Esophagus (tissue), 2 donors: ENCODE results near the gene OR2AG1. TPM values are rescaled to one million over a fixed set of nuclear protein-coding genes. Genes with fewer than 3 reads are reported as not detected.
"Not testable (repeated sequence)": the region's sequence is repeated elsewhere in the genome, so short reads cannot be mapped to it uniquely, and the experiment has no call there.

Source experiments
- H3K27ac ChIP-seq, 2 donors: one replicate each; pipeline ENCODE4 v1.5.1; 2013; ENCODE audit warnings: low read depth in 2 of 2, mild to moderate bottlenecking in 2 of 2, inconsistent platforms in 1 of 2, low read length in 1 of 2, moderate library complexity in 1 of 2
- H3K27me3 ChIP-seq, 2 donors: one replicate each; pipeline ENCODE4 v1.6.1; 2013; ENCODE audit warnings: low read length in 2 of 2, control low read depth in 1 of 2, mild to moderate bottlenecking in 1 of 2; ENCODE audit not compliant: insufficient read depth in 2 of 2, control insufficient read depth in 1 of 2
- H3K36me3 ChIP-seq, 2 donors: one replicate each; pipeline ENCODE4 v1.6.1; 2013; ENCODE audit warnings: low read length in 1 of 2; ENCODE audit not compliant: control insufficient read depth in 2 of 2, insufficient read depth in 2 of 2
- H3K4me1 ChIP-seq, 2 donors: one replicate each; pipeline ENCODE4 v1.6.1; 2013; ENCODE audit warnings: low read length in 1 of 2; ENCODE audit not compliant: control insufficient read depth in 2 of 2, insufficient read depth in 2 of 2
- H3K4me3 ChIP-seq, 2 donors: one replicate each; pipeline ENCODE4 v1.5.1; 2013; ENCODE audit warnings: low read length in 2 of 2, mild to moderate bottlenecking in 2 of 2, low read depth in 1 of 2, moderate library complexity in 1 of 2
- H3K9me3 ChIP-seq, 2 donors: one replicate each; pipeline ENCODE4 v1.6.1; 2013; ENCODE audit warnings: mild to moderate bottlenecking in 2 of 2, low read depth in 1 of 2, low read length in 1 of 2, moderate library complexity in 1 of 2; ENCODE audit not compliant: control insufficient read depth in 2 of 2, insufficient read depth in 1 of 2
- WGBS, 2 donors: extraction: QIAGEN DNeasy Blood & Tissue Kit; methylation state at CpG; one replicate each; pipeline ENCODE4 v1.1.7; 2013; 5-methylcytosine and 5-hydroxymethylcytosine counted together
- polyA plus RNA-seq, 2 donors: library from polyadenylated mRNA; stranded (reverse); fragments of 200-250 nt; gene quantifications; one replicate each; pipeline ENCODE4 v1.2.3, GENCODE V29; 2013
- donor health status: healthy with polysubstance abuse.
- donor health status: Bipolar disorder and iron deficiency.

OR2AG1 gene
- polyA plus RNA-seq, 2 donors, result not detected

DNA sequence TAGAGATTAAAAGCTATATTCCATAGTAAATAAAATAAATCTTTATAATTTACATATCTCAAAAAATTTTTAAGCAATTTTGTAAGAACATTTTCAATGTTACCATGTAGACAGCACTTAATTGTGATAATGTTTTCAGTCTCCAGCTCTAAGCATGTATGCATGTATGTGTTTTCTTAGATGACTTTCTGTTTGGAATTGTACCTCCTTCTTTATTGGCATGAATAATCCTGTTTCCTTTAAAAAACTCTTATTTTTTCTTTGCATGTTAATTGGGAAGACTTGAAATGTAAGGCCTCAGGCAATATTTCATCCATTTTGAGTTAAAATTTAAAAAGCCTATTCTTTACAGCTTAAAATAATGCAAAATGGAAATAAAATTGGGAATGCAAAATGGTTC is 2.0 kb upstream of the OR2AG1 start:
- no peaks in the 10 kb centered on the region for H3K4me1 ChIP-seq
- no peak overlapping the region for H3K27ac ChIP-seq
- H3K36me3 ChIP-seq, result no peaks in the 10 kb centered on the region
- H3K27me3 ChIP-seq, result no peaks in the 10 kb centered on the region
- H3K9me3 ChIP-seq, result no peaks in the 10 kb centered on the region
- no peak overlapping the region for H3K4me3 ChIP-seq

DNA sequence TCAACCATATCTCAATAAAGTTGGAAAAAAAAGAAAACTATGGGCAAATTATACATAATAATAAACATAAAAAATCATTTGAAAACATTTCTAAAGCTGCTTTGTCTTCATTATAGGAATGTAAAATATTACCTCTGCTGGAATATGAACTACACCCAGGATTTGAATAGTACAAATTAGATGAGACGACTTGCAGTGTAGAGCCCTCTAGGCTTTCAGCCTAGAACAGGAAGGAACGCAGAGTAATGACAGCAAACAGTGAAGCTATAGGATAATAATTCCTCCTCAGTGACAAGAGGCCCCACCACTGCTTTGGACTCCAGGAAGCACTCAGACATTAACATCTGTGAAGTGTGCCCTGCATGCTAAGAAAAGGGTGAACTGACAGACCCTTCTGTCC is 7.7 kb downstream of the OR2AG1 start:
- Histone ChIP-seq H3K9me3 (no peaks in the 10 kb centered on the region), H3K36me3 (no peaks in the 10 kb centered on the region), H3K4me3 (no peak overlapping the region), H3K4me1 (no peaks in the 10 kb centered on the region), H3K27me3 (no peaks in the 10 kb centered on the region), H3K27ac (no peak overlapping the region)
- 69% methylated on average over 2 of the region's 2 CpGs for WGBS, 2 donors

DNA sequence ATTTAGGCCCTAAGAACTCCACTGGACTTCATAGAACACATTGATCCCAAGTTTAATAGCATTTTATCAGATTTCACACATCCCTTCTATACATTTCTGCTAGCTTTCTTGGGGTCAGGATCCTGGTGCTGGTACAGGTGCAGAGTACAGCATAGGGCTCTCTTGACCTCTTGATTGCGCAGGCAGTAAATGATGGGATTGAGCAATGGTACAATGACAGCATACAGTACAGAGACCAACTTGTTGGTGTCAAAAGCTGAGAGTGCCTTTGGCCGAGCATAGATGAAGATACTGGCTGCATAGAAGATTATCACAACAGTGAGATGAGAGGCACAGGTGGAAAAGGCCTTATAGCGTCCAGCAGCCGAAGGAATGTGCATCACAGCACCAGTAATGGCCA is 11.8 kb downstream of the OR2AG1 start:
- Histone ChIP-seq H3K4me3 (no peak overlapping the region), H3K9me3 (no peaks in the 10 kb centered on the region), H3K27me3 (no peaks in the 10 kb centered on the region), H3K27ac (no peak overlapping the region), H3K4me1 (no peaks in the 10 kb centered on the region), H3K36me3 (no peaks in the 10 kb centered on the region)
- WGBS, 2 donors, result 76 to 83% methylated on average over 4 of the region's 4 CpGs

DNA sequence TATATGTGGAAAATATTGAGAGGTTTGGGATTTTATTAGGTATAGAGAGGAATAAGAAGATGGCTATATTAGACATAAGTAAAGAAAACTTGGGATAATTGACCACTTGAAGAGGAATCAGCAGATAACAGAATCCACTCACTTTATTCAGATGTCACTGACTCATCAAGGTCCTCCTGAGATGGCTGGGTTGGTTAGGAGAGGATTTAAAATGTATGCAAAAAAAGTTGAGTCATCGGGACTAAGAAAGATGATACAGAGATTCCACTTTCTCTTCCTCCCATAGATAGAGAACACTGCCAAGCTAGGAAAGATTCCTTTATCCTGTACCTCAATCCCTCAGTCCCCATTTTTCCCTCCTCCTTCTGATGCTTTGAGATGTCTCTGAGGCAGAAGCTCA is 16.6 kb downstream of the OR2AG1 start, which contains the start of gene OR6A2:
OR6A2 (minus strand) TSS at position 288 of the 400 bp plus-strand sequence. CDS start 3,981 bp downstream, outside the sequence.
- H3K9me3 ChIP-seq, result peaks cover 0 to 3% of the 10 kb centered on the region in 2 donors
- H3K27ac ChIP-seq, result no peak within 1 kb of the TSS
- no peaks in the 10 kb centered on the region for H3K36me3 ChIP-seq
- H3K4me3 ChIP-seq, result no peak within 1 kb of the TSS
- WGBS, 2 donors, result 81 to 90% methylated on average over 1 of the region's 1 CpG
- no peaks in the 10 kb centered on the region for H3K4me1 ChIP-seq
- no peaks in the 10 kb centered on the region for H3K27me3 ChIP-seq

DNA sequence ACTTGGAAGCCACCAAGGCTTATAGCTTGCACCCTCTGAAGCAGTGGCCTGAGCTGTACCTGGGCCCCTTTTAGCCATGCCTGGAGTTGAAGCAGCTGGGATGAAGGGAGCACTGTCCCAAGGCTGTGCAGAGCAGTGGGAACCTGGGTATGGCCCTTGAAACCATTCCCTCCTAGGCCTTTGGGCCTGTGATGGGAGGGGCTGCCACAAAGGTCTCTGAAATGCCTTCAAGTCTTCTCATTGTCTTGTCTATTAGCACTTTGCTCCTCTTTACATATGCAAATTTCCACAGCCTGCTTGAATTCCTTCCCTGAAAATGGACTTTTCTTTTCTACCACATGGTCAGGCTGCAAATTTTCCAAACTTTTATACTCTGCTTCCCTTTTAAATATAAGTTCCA is 18.3 kb downstream of the OR2AG1 start:
- not testable (repeated sequence) for H3K36me3 ChIP-seq, H3K4me1 ChIP-seq, H3K9me3 ChIP-seq, H3K27ac ChIP-seq, H3K4me3 ChIP-seq, H3K27me3 ChIP-seq

DNA sequence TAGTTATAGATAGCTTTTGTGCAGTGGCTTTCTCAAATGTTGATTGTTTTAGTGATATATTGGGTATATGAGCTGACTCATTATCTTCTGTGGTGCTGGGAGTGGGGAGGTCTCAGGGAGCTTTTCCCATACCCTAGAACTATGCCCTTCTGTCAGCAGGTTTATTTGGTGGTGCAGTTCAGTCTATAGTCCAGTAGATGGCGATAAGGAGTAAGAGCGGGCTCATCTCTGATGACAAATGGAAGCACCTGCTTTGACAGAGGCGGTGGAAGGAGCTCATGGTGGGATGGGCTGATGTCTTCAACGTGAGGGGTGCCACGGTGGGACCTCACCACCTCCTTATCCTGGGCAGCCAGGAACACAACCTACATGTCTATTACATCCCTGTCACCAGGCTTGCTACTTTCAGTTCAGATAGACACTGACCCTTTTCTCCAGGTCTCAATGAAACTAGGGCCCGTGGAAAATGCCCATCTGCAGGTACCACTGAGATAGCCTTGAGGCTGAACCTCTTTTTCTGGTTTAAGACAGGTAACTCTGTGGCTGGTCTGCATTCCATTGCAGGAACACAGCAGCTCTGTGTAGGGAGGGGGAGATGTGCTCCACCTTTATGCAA is 29.7 kb downstream of the OR2AG1 start:
- 16 to 18% methylated on average over 6 of the region's 6 CpGs for WGBS, 2 donors
- H3K27me3 ChIP-seq, result no peaks in the 10 kb centered on the region
- no peaks in the 10 kb centered on the region for H3K4me1 ChIP-seq

DNA sequence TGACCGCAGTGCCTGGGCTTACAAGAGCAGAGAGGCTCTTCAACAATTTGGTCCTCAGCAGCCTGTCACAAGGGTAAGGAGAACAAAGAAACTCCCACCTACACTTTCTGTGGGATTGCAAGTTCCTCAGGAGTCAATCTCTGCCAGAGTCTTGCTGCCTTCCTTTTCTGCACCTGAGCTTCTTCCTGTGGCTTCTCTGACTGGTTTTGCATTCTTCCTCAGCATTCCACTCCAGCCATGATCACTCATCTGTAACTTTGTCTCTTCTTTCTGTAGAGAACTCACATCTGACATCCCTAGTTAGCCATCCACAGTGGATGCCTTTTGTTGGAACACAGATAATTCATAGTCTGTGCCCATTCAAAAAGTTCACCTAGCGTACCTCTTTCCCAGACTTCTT is 30.8 kb downstream of the OR2AG1 start:
- Histone ChIP-seq H3K4me1 (no peaks in the 10 kb centered on the region), H3K36me3 (no peaks in the 10 kb centered on the region), H3K27ac (no peak overlapping the region), H3K9me3 (peaks cover 0 to 6% of the 10 kb centered on the region in 2 donors), H3K4me3 (no peak overlapping the region), H3K27me3 (no peaks in the 10 kb centered on the region)
- WGBS, 2 donors, result 71 to 74% methylated on average over 2 of the region's 2 CpGs

More for the DNA sequence above, 29.7 kb downstream of the OR2AG1 start:
- no peaks in the 10 kb centered on the region for H3K36me3 ChIP-seq
- no peak overlapping the region for H3K27ac ChIP-seq
- H3K9me3 ChIP-seq, result peaks cover 0 to 2% of the 10 kb centered on the region in 2 donors
- no peak overlapping the region for H3K4me3 ChIP-seq

DNA sequence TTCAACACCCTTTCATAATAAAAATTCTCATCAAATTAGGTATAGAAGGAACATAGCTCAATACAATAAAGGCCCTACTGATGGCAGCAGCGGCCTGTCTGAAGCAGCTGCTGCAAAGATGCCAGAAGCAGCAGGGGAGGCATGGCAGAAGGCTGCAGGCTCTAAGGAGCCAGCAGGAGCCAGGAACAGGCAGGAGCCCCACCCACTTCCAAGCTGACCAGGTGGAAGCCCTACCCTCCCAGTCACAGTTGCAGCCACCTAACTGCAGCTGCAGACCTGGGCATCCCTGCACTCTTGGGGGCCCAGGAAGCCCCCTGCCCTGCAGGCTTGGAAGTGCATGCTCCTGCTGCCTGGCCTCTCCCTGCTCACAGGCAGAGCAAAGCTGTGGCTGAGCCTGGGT is 34.9 kb downstream of the OR2AG1 start:
- H3K36me3 ChIP-seq, result no peaks in the 10 kb centered on the region
- no peaks in the 10 kb centered on the region for H3K27me3 ChIP-seq
- peaks cover 0 to 10% of the 10 kb centered on the region in 2 donors for H3K9me3 ChIP-seq
- H3K4me3 ChIP-seq, result no peak overlapping the region
- WGBS, 2 donors, result 56 to 58% methylated on average over 1 of the region's 1 CpG
- no peaks in the 10 kb centered on the region for H3K4me1 ChIP-seq
- no peak overlapping the region for H3K27ac ChIP-seq

DNA sequence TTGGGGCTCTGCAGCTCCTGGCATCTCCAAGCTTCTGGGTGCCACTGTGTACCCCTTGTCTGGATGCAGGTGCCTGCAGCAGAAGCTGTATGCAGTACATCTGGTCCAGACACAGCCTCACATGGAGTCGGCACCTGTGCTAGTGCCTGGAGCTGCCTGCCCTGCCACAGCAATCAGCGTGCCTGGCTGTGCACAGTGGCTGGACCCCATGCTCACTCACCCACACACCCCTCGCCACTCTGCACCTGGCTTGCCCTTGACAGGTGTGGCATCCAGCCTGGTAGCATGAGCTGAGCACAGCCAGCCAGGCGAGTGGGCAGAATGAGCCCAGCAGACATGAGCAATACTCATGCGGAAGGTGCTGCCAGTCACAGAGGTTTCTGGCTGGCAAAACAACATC is 36.1 kb downstream of the OR2AG1 start:
- H3K27ac ChIP-seq, result no peak overlapping the region
- no peaks in the 10 kb centered on the region for H3K36me3 ChIP-seq
- no peaks in the 10 kb centered on the region for H3K27me3 ChIP-seq
- no peaks in the 10 kb centered on the region for H3K4me1 ChIP-seq
- peaks cover 0 to 10% of the 10 kb centered on the region in 2 donors for H3K9me3 ChIP-seq
- no peak overlapping the region for H3K4me3 ChIP-seq
- 86 to 94% methylated on average over 5 of the region's 5 CpGs for WGBS, 2 donors

DNA sequence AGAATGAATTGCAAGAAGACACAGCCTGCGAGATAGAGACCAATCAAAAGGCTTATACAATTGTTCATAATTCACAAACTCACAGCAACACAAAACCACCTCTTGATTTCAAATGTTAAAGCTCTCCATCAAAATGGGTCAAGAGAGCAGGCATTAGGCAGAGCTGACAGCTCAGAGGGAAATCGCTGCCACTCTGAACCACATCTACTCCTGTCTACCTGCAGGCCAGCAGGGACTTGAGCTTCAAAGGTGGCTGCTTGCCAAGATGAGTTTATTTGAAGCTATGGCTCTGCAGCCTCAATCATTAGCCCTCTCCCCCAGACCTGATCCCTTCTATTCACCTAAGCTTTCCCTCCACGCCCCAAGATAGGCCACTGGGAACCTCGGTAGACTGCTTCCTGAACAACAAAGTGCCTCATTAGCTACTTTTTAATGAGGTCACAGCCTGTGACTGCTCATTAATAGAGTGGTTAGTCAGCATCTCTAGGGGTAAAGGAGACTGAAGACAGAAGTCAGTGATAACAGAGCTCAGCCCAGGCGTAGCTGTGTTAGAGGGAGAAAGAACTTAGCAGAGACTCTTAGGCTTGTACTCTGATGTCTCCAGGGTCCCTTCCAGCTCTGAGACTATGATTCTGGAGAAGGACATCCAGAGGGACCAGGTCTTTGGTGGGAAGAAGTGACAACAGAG is 41.5 kb downstream of the OR2AG1 start:
- no peaks in the 10 kb centered on the region for H3K4me1 ChIP-seq
- no peaks in the 10 kb centered on the region for H3K36me3 ChIP-seq
- 67 to 72% methylated on average over 5 of the region's 5 CpGs for WGBS, 2 donors
- no peak overlapping the region for H3K4me3 ChIP-seq
- H3K27ac ChIP-seq, result no peak overlapping the region
- H3K27me3 ChIP-seq, result no peaks in the 10 kb centered on the region
- H3K9me3 ChIP-seq, result no peaks in the 10 kb centered on the region
